IMR-90 (cell line): ENCODE results near the gene RAD51B. TPM values are rescaled to one million over a fixed set of nuclear protein-coding genes. Genes with fewer than 3 reads are reported as not detected.

Experiments
- polyA plus RNA-seq, 3 experiments: library from polyadenylated mRNA; depleted of rRNA; stranded (reverse); fragments of >200 nt; gene quantifications; 2 replicates each; pipeline ENCODE4 v1.2.3, GENCODE V29; 2012; ENCODE audit warnings: low replicate concordance in 1 of 3
- total RNA-seq: library from RNA; depleted of rRNA; stranded (reverse); fragments of >200 nt; gene quantifications from 2 replicates; pipeline ENCODE4 v1.2.3, GENCODE V29; 2012
- TF ChIP-seq, protein P1 (sequence below): conservative IDR thresholded peaks from 2 replicates; pipeline ENCODE4 v1.5.1; 2012; ENCODE audit warnings: mild to moderate bottlenecking, low read depth, low read length, improper control_type of control experiment

The RAD51B gene
- total and polyA plus RNA-seq, 2 of the 4 experiments (the other 2 are of a cell fraction) = 5.1 to 18.8 TPM

DNA sequence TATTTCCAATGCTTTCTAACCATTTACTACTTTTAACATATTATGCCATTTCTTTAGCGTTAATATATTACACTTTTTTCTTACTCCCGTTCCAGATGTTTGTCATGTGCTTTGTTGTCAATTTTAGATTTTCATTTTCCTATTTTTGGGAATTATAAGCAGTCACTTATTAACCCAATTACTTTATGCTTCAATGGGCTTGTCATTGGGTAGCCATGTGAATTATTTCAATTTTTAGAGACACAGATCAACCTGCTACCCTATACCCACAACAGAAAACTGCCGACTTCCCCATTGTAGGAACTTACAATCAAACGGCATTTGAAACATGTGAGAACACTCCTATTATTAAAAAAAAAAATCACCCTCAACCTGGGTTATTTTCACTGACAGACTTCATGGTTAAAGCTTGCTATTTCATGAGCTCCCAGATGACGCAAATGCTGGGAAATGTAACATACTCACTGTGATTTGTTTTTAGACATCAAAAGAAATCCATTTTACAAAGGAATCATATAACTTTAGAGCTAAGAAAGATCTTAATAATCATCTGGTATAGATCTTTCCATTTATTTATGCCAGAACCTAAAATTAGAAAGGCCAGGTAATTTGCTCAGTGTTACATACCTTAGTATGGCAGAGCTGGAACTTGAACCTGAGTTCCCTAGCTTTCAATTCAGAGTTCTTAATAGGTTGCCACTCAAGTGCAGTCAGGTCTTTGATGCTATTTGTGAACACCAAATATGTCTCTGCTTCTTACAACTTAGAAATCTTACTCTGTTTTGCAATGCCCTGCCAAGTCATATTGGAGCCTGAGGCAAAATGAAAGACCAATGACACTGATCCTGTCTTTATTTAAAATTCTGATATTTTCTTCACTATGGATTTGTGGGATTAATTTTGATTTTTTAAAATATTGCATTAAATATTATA lies 340.4 kb downstream of the RAD51B start (continued):
- TF ChIP-seq, protein P1, sequence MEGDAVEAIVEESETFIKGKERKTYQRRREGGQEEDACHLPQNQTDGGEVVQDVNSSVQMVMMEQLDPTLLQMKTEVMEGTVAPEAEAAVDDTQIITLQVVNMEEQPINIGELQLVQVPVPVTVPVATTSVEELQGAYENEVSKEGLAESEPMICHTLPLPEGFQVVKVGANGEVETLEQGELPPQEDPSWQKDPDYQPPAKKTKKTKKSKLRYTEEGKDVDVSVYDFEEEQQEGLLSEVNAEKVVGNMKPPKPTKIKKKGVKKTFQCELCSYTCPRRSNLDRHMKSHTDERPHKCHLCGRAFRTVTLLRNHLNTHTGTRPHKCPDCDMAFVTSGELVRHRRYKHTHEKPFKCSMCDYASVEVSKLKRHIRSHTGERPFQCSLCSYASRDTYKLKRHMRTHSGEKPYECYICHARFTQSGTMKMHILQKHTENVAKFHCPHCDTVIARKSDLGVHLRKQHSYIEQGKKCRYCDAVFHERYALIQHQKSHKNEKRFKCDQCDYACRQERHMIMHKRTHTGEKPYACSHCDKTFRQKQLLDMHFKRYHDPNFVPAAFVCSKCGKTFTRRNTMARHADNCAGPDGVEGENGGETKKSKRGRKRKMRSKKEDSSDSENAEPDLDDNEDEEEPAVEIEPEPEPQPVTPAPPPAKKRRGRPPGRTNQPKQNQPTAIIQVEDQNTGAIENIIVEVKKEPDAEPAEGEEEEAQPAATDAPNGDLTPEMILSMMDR = no peak
